Measurements from ENCODE around the gene FAM3D. TPM values are rescaled to one million over a fixed set of nuclear protein-coding genes. Genes with fewer than 3 reads are reported as not detected.

Gene FAM3D
- polyA plus RNA-seq, 4 donors: 14.4 to 190 (median 171) TPM

- H3K27me3 ChIP-seq (ENCODE audit: control insufficient read depth in 3 of 3, insufficient read depth in 3 of 3, low read length in 3 of 3): no peaks in the 10 kb centered on the region
- FAIRE-seq: no peak
- peak in 1 of 2 donors; percentile 37 for DNase-seq
- no peak overlapping the region for H3K4me3 ChIP-seq (ENCODE audit: low read depth in 1 of 3, low read length in 3 of 3)
- 57 to 67% (median 59%) methylated on average over 6 of the region's 6 CpGs for WGBS, 3 donors
- H3K9me3 ChIP-seq (ENCODE audit: control insufficient read depth in 2 of 2, insufficient read depth in 1 of 2, low read depth in 1 of 2, low read length in 1 of 2): peaks cover 0 to 2% of the 10 kb centered on the region in 2 donors
- H3K27ac ChIP-seq (ENCODE audit: low read depth in 1 of 3, low read length in 2 of 3): peak overlapping the region; percentile 85 to 97 (median 97)
- peaks cover 0 to 36% (median 12%) of the 10 kb centered on the region in 3 donors for H3K4me1 ChIP-seq (ENCODE audit: control insufficient read depth in 3 of 3, insufficient read depth in 2 of 3, low read depth in 1 of 3, low read length in 2 of 3)
- peaks cover 0 to 2% (median 0%) of the 10 kb centered on the region in 3 donors for H3K36me3 ChIP-seq (ENCODE audit: control insufficient read depth in 3 of 3, insufficient read depth in 2 of 3, low read depth in 1 of 3, low read length in 3 of 3)
Observed at GRCh38 chr3:58667704-58668103, 1.1 kb upstream of the FAM3D start.

- Histone ChIP-seq H3K9me3 (ENCODE audit: control insufficient read depth in 2 of 2, insufficient read depth in 1 of 2, low read depth in 1 of 2, low read length in 1 of 2) (peaks cover 0 to 2% of the 10 kb centered on the region in 2 donors), H3K36me3 (ENCODE audit: control insufficient read depth in 3 of 3, insufficient read depth in 2 of 3, low read depth in 1 of 3, low read length in 3 of 3) (peaks cover 0 to 2% (median 0%) of the 10 kb centered on the region in 3 donors), H3K27me3 (ENCODE audit: control insufficient read depth in 3 of 3, insufficient read depth in 3 of 3, low read length in 3 of 3) (no peaks in the 10 kb centered on the region), H3K4me1 (ENCODE audit: control insufficient read depth in 3 of 3, insufficient read depth in 2 of 3, low read depth in 1 of 3, low read length in 2 of 3) (peaks cover 0 to 36% (median 12%) of the 10 kb centered on the region in 3 donors), H3K27ac (ENCODE audit: low read depth in 1 of 3, low read length in 2 of 3) (peak overlapping the region; percentile 85 to 97 (median 97)), H3K4me3 (ENCODE audit: low read depth in 1 of 3, low read length in 3 of 3) (no peak overlapping the region)
- peak in 1 of 2 donors; percentile 74 for DNase-seq
- FAIRE-seq: no peak
- 17 to 64% (median 33%) methylated on average over 1 of the region's 1 CpG for WGBS, 3 donors
Observed at GRCh38 chr3:58667229-58667628, 655 bp upstream of the FAM3D start.

- Histone ChIP-seq H3K4me3 (ENCODE audit: low read depth in 1 of 3, low read length in 3 of 3) (peak overlapping the region in 1 of 3 donors; percentile 75), H3K27ac (ENCODE audit: low read depth in 1 of 3, low read length in 2 of 3) (peak overlapping the region in 2 of 3 donors; percentile 28 to 47), H3K4me1 (ENCODE audit: control insufficient read depth in 3 of 3, insufficient read depth in 2 of 3, low read depth in 1 of 3, low read length in 2 of 3) (peaks cover 0 to 36% (median 12%) of the 10 kb centered on the region in 3 donors)
Observed at GRCh38 chr3:58665405-58665804, 1.2 kb downstream of the FAM3D start.

GRCh38 chr3:58664611-58665010, 2.0 kb downstream of the FAM3D start:
- peak overlapping the region in 1 of 3 donors; percentile 75 for H3K4me3 ChIP-seq (ENCODE audit: low read depth in 1 of 3, low read length in 3 of 3)
- no peak for FAIRE-seq

More at GRCh38 chr3:58665405-58665804, 1.2 kb downstream of the FAM3D start:
- H3K36me3 ChIP-seq (ENCODE audit: control insufficient read depth in 3 of 3, insufficient read depth in 2 of 3, low read depth in 1 of 3, low read length in 3 of 3): peaks cover 0 to 2% (median 2%) of the 10 kb centered on the region in 3 donors
- WGBS, 3 donors: 73 to 82% (median 76%) methylated on average over 2 of the region's 2 CpGs
- no peak for FAIRE-seq
- peaks cover 0 to 2% of the 10 kb centered on the region in 2 donors for H3K9me3 ChIP-seq (ENCODE audit: control insufficient read depth in 2 of 2, insufficient read depth in 1 of 2, low read depth in 1 of 2, low read length in 1 of 2)
- peak in 1 of 2 donors; percentile 63 for DNase-seq
- H3K27me3 ChIP-seq (ENCODE audit: control insufficient read depth in 3 of 3, insufficient read depth in 3 of 3, low read length in 3 of 3): no peaks in the 10 kb centered on the region

GRCh38 chr3:58661836-58662420, 4.6 kb downstream of the FAM3D start:
- H3K4me1 ChIP-seq (ENCODE audit: control insufficient read depth in 3 of 3, insufficient read depth in 2 of 3, low read depth in 1 of 3, low read length in 2 of 3): peaks cover 0 to 20% (median 13%) of the 10 kb centered on the region in 3 donors
- no peaks in the 10 kb centered on the region for H3K27me3 ChIP-seq (ENCODE audit: control insufficient read depth in 3 of 3, insufficient read depth in 3 of 3, low read length in 3 of 3)
- H3K27ac ChIP-seq (ENCODE audit: low read depth in 1 of 3, low read length in 2 of 3): no peak overlapping the region
- DNase-seq (no peak), FAIRE-seq (no peak)
- 69 to 87% (median 84%) methylated on average over 6 of the region's 6 CpGs for WGBS, 3 donors
- H3K9me3 ChIP-seq (ENCODE audit: control insufficient read depth in 2 of 2, insufficient read depth in 1 of 2, low read depth in 1 of 2, low read length in 1 of 2): peaks cover 0 to 4% of the 10 kb centered on the region in 2 donors
- H3K36me3 ChIP-seq (ENCODE audit: control insufficient read depth in 3 of 3, insufficient read depth in 2 of 3, low read depth in 1 of 3, low read length in 3 of 3): peaks cover 0 to 2% (median 2%) of the 10 kb centered on the region in 3 donors
- H3K4me3 ChIP-seq (ENCODE audit: low read depth in 1 of 3, low read length in 3 of 3): no peak overlapping the region

More at GRCh38 chr3:58664611-58665010, 2.0 kb downstream of the FAM3D start:
- 71 to 73% (median 72%) methylated on average over 3 of the region's 3 CpGs for WGBS, 3 donors
- H3K4me1 ChIP-seq (ENCODE audit: control insufficient read depth in 3 of 3, insufficient read depth in 2 of 3, low read depth in 1 of 3, low read length in 2 of 3): peaks cover 0 to 36% (median 8%) of the 10 kb centered on the region in 3 donors
- H3K36me3 ChIP-seq (ENCODE audit: control insufficient read depth in 3 of 3, insufficient read depth in 2 of 3, low read depth in 1 of 3, low read length in 3 of 3): peaks cover 0 to 2% (median 2%) of the 10 kb centered on the region in 3 donors
- no peaks in the 10 kb centered on the region for H3K27me3 ChIP-seq (ENCODE audit: control insufficient read depth in 3 of 3, insufficient read depth in 3 of 3, low read length in 3 of 3)
- H3K9me3 ChIP-seq (ENCODE audit: control insufficient read depth in 2 of 2, insufficient read depth in 1 of 2, low read depth in 1 of 2, low read length in 1 of 2): peaks cover 0 to 2% of the 10 kb centered on the region in 2 donors
- no peak for DNase-seq
- peak overlapping the region in 1 of 3 donors; percentile 47 for H3K27ac ChIP-seq (ENCODE audit: low read depth in 1 of 3, low read length in 2 of 3)

- Histone ChIP-seq H3K27me3 (ENCODE audit: control insufficient read depth in 3 of 3, insufficient read depth in 3 of 3, low read length in 3 of 3) (no peaks in the 10 kb centered on the region), H3K27ac (ENCODE audit: low read depth in 1 of 3, low read length in 2 of 3) (no peak overlapping the region), H3K9me3 (ENCODE audit: control insufficient read depth in 2 of 2, insufficient read depth in 1 of 2, low read depth in 1 of 2, low read length in 1 of 2) (peaks cover 0 to 2% of the 10 kb centered on the region in 2 donors), H3K36me3 (ENCODE audit: control insufficient read depth in 3 of 3, insufficient read depth in 2 of 3, low read depth in 1 of 3, low read length in 3 of 3) (peaks cover 0 to 2% (median 2%) of the 10 kb centered on the region in 3 donors), H3K4me1 (ENCODE audit: control insufficient read depth in 3 of 3, insufficient read depth in 2 of 3, low read depth in 1 of 3, low read length in 2 of 3) (peaks cover 0 to 15% (median 11%) of the 10 kb centered on the region in 3 donors), H3K4me3 (ENCODE audit: low read depth in 1 of 3, low read length in 3 of 3) (no peak overlapping the region)
- WGBS, 3 donors: 70 to 72% (median 72%) methylated on average over 6 of the region's 6 CpGs
- DNase-seq (no peak), FAIRE-seq (no peak)
Observed at GRCh38 chr3:58660998-58661397, 5.6 kb downstream of the FAM3D start.

GRCh38 chr3:58659051-58659675, 7.4 kb downstream of the FAM3D start:
- peak in 1 of 2 donors; percentile 62 for DNase-seq
- FAIRE-seq: no peak
- H3K27ac ChIP-seq (ENCODE audit: low read depth in 1 of 3, low read length in 2 of 3): no peak overlapping the region

GRCh38 chr3:58658508-58658907, 8.1 kb downstream of the FAM3D start:
- Histone ChIP-seq H3K36me3 (ENCODE audit: control insufficient read depth in 3 of 3, insufficient read depth in 2 of 3, low read depth in 1 of 3, low read length in 3 of 3) (peaks cover 0 to 2% (median under 1%) of the 10 kb centered on the region in 3 donors), H3K9me3 (ENCODE audit: control insufficient read depth in 2 of 2, insufficient read depth in 1 of 2, low read depth in 1 of 2, low read length in 1 of 2) (peaks cover 0 to 2% of the 10 kb centered on the region in 2 donors), H3K4me1 (ENCODE audit: control insufficient read depth in 3 of 3, insufficient read depth in 2 of 3, low read depth in 1 of 3, low read length in 2 of 3) (peaks cover 0 to 9% (median 5%) of the 10 kb centered on the region in 3 donors), H3K27ac (ENCODE audit: low read depth in 1 of 3, low read length in 2 of 3) (no peak overlapping the region), H3K4me3 (ENCODE audit: low read depth in 1 of 3, low read length in 3 of 3) (no peak overlapping the region), H3K27me3 (ENCODE audit: control insufficient read depth in 3 of 3, insufficient read depth in 3 of 3, low read length in 3 of 3) (no peaks in the 10 kb centered on the region)
- FAIRE-seq (no peak), DNase-seq (no peak)
- 79 to 96% (median 91%) methylated on average over 4 of the region's 4 CpGs for WGBS, 3 donors

More at GRCh38 chr3:58659051-58659675, 7.4 kb downstream of the FAM3D start:
- Histone ChIP-seq H3K4me3 (ENCODE audit: low read depth in 1 of 3, low read length in 3 of 3) (no peak overlapping the region), H3K4me1 (ENCODE audit: control insufficient read depth in 3 of 3, insufficient read depth in 2 of 3, low read depth in 1 of 3, low read length in 2 of 3) (peaks cover 0 to 12% (median 5%) of the 10 kb centered on the region in 3 donors), H3K27me3 (ENCODE audit: control insufficient read depth in 3 of 3, insufficient read depth in 3 of 3, low read length in 3 of 3) (no peaks in the 10 kb centered on the region), H3K9me3 (ENCODE audit: control insufficient read depth in 2 of 2, insufficient read depth in 1 of 2, low read depth in 1 of 2, low read length in 1 of 2) (peaks cover 0 to 2% of the 10 kb centered on the region in 2 donors), H3K36me3 (ENCODE audit: control insufficient read depth in 3 of 3, insufficient read depth in 2 of 3, low read depth in 1 of 3, low read length in 3 of 3) (peaks cover 0 to 2% (median 2%) of the 10 kb centered on the region in 3 donors)
- WGBS, 3 donors: 65 to 68% (median 67%) methylated on average over 15 of the region's 15 CpGs
